ENCODE data around the gene NOC3L.
"Not testable (repeated sequence)": the region's sequence is repeated elsewhere in the genome, so short reads cannot be mapped to it uniquely, and the experiment has no call there.

Gene NOC3L

DNA sequence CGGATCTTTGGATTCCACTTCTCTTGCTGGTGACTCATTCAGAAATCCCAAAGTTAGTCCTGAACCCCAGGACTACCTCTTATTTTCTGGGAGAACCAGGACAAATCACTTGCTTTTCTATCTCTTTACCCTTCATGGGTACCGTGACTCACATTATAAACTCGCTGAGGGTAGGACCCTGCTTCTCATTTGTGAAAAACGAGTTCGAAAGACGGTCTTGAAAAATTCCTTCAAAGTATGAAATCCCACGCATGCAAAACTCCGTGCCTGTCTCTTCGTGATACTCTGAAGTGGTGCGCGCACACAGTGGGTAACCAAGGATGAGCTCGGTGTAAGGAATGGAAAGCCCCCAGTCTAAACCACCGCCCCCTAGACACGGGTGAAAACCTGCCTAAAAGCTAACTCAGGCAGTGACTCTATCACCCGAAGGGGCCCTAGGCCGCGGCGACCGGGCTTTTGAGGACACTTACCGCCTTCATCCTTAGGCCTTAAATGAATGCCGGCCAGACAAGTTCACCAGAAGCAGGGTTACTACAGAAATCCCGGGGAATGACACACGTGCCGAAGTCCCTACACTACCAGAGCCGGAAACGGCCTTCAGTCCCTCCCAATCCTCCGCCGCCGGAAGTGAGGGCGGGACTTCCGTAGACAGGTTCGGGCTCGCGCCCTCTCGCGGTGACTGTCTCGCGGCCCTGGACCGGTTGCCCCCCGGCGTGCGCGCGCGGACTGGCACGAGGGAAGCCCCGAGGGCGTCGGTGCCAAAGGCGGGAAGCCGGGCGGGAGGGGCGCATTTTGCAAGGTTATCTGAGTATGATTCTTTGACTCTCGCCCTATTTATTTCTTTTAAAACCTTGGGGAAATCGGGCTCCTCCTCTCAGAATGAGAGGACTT, at the start of gene NOC3L:
TSS of gene NOC3L (minus strand) at position 580 of the 891 bp plus-strand sequence. CDS start at position 479, 101 bp downstream.
- FAIRE-seq = no peak

- FAIRE-seq = no peak
These were observed 49.7 kb upstream of the NOC3L start for GRCh38 chr10:94412449-94412848.

DNA sequence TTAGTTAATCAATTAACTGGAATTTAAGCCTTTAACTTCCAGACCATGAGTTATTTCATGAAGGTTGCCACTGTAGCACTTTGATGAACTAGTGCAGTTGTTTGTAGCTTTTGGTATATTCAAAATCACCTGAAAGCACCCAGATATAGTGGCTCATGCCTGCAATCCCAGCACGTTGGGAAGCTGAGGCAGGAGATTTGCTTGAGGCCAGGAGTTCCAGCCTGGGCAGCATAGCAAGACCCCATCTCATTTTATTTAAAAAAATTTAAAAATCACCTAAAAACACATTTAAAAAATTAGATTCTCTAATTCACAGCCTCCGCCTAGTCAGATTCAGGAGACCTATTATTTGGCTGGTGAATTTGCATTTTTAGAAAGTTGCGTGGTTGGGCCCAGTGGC, 48.6 kb upstream of the NOC3L start:
- FAIRE-seq = no peak

GRCh38 chr10:94409021-94409657, 46.4 kb upstream of the NOC3L start:
- no peak for FAIRE-seq

DNA sequence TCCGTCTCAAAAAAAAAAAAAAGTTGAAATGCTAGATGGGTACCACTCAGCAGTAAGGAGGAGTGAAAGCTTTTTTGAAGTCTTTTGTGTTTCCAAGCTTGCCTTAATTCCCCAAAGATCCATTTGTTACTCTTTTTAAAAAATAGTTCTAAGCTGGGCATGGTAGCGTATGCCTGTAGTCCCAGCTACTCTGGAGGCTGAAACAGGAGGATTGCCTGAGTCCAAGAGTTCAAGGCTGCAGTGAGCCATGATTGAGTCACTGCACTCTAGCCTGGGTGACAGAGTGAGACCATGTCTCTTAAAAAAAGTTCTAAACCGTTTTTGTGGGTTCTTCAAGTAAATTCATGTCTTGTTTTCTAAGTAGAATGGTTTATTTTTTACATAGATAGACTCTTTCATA, 44.9 kb upstream of the NOC3L start:
- FAIRE-seq = no peak

- no peak for FAIRE-seq
These were observed 42.7 kb upstream of the NOC3L start for GRCh38 chr10:94405406-94405805.

DNA sequence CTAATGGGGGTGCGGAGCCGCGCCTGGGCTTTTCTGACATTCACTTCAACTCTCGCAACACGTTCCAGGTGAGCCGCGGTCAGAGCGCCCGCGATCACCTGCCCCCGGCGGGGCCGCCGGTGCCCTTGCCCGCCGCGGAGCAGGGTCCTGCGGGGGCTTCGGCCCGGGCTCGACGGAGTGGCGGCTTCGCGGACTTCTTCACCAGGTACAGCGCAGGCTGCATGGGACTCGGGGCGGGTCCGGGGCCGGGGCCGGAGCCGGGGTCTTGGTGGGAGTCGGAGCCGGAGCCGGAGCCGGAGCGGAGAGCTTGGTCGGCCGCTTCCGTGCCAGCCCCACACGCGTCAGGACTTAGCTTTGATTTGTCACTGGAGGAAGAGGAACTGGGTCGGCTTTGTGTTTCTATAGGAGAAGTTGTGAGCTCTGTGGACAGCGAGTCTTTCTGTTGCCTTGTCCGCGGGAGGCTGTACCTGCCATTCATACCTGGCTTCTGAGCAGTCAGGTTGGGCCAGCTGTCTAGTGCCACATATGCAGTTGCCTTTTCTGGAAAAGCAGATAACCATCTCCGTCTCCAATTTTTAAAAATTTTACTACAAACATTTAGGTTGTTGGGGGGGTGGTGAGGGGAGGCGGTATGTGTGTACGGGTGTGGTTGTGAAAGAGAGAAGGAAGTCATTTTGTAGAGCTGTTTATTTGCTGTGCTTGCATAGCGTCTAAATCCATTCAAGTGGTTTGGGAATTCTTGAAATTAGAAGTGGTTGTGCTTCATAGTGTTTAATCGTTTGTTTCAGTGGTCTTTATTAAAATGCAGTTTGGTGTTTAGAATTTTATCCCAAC, 40.9 kb upstream of the NOC3L start:
- FAIRE-seq = no peak

DNA sequence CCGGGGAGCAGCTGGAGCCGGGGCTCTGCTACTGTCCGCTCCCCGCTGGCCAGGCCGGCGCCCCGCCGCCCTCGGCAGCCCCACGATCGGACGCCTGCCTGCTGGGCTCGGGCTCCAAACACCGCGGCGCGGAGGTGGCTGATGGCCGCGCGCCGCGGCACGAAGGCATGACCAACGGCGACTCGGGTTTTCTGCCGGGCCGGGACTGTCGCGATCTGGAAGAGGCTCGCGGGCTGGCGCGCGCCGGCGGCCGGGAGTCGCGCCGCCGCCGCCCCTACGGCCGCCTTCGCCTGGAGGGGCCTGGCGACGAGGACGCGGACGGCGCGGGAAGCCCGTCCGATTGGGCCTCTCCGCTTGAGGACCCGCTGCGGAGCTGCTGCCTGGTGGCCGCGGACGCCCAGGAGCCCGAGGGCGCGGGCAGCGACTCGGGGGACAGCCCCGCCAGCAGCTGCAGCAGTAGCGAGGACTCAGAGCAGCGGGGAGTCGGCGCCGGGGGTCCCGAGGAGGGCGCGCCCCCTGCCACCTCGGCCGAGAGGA, 40.2 kb upstream of the NOC3L start:
- FAIRE-seq = no peak

- no peak for FAIRE-seq
These were observed 39.6 kb upstream of the NOC3L start, which contains the start of gene TBC1D12 for GRCh38 chr10:94402204-94402842. Gene TBC1D12, plus strand, starts transcription at chr10:94402541. Its CDS starts 73 bp downstream, at chr10:94402614.

GRCh38 chr10:94398762-94399161, 36.0 kb upstream of the NOC3L start:
- no peak for FAIRE-seq

DNA sequence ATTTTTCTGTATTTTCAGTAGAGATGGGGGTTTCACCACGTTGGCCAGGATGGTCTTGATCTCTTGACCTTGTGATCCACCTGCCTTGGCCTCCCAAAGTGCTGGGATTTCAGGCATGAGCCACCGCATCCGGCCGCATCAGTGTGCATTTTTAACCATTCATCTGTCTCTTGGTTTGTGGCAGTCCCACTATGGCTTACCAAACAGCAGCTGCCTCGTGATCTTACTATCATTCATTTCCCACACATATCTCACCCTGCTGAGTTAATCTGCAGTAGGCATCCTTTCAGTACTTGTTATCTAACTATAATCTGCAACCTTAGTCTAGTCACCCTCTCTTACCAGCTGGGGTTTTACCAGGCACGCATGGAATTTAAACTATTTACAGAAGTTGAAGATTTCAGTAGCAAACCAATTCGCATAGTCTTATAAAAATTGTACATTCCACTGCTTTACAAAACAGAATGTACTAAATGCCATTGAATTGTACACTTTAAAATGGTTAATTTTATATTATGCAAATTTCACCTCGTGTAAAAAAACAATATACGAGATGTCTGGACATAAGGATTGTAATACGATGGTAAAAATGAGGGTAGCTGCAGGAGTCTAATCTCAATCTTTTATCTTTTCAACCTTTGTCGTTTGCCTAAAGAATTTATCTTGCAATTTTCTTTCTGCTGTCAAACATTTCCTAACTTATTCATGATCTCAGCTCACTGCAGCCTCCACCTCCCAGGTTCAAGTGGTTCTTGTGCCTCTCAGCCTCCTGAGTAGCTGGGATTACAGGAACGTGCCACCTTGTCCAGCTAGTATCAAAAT, 35.0 kb upstream of the NOC3L start:
- FAIRE-seq = no peak

DNA sequence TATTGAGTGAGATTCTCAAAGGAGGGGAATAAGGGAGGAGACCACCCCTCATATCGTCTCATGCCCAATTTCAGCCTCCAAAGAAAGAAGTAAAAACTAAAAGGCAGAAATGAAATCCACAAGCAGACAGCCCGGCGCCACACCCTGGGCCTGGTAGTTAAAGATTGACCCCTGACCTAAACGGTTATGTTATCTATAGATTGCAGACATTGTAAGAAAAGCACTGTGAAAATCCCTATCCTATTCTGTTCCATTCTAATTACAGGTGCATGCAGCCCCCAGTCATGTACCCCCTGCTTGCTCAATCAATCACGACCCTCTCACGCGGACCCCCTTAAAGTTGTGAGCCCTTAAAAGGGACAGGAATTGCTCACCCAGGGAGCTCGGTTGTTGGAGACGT, 29.4 kb upstream of the NOC3L start:
- FAIRE-seq = not testable (repeated sequence)

DNA sequence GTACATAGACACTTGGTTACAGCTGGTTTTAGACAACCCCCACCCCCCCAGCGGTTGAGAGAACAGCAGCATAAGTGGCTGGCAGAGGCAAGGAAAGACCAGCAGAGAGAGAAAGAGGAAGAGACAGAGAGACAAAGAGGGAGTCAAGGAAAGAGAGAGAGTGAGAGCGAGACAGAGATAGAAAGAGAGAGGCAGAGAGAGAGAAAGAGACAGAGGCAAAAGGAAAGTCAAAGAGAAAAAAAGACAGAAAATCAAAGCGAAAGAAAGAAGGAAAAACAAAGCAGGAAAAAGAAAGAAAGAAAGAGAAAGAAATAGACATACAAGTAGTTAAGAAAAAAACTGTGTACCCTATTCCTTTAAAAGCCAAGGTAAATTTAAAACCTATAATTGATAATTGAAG, 23.0 kb upstream of the NOC3L start:
- not testable (repeated sequence) for FAIRE-seq

DNA sequence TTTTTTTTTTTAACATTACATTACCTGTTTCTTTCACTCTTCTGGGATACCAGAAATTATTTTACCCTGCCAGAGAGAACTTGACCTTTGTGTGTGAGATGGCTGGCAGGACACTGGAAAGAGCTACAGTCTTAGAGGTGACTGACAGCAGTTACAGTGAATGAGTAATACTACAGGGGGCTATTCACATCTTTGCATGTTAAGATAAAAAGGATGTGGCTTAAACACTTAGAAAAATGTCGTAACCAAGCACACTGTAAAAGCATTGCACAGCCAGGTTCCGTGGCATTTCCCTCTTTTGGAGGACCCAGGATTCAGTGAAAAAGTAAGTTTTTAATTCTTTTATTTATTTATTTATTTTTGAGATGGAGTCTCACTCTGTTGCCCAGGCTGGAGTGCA, 20.8 kb upstream of the NOC3L start:
- FAIRE-seq = no peak

GRCh38 chr10:94376865-94377264, 14.1 kb upstream of the NOC3L start:
- FAIRE-seq = no peak

GRCh38 chr10:94375374-94375773, 12.6 kb upstream of the NOC3L start:
- no peak for FAIRE-seq

DNA sequence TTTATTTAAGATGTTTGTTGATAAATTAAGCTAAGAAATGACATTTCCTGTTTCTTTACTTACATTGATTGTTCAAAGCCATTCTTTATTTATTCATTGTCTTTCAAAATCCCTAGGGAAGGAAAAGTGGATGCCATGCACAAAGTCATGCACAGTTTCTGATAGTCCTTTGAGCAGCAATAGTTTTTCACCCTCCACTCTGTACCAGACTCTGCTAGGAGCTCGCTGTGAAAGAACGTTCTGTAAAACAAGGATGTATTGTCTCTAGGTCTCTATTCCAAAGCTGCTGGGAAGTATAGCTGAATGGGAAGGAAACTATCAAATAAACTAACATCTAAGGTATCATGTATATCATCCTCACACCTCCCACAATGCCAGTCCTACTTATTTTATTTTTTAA, 7.8 kb upstream of the NOC3L start:
- no peak for FAIRE-seq

GRCh38 chr10:94366382-94366781, 3.6 kb upstream of the NOC3L start:
- no peak for FAIRE-seq

DNA sequence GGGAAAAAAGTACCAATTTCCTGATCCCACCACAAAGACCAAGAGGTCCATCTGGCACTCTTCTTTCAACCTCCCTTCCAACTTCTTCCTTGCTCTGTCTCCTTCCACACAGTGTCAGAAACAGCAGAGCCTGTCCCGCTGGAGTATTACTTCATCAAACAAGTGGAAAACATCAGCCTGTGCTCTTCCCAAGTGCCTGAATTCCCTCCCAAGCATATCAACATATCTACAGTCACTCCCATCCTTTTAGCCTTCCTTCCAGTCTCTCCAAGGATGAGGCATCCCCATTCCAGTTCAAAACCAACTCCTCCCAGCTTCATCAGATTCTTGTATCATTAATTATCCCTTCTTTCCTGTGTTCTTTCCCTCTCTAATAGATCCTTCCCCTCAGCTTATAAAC, 1.7 kb upstream of the NOC3L start:
- no peak for FAIRE-seq

DNA sequence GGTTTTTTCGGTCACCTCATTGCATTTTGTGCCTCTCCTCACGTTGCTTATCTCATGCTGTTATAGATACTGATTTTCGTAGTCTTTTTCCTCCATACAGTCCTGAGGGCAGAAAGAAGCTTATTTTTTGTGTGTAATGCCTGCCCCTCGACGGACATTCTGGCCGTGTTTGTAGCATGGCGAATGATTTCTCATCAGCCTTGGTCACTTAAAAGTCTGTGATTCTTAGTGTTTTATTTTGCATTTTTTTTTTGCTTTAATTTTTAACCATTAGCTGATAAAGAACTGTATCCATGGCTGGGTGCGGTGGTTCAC, 469 bp upstream of the NOC3L start:
- FAIRE-seq = no peak

GRCh38 chr10:94361171-94361794, 1.5 kb downstream of the NOC3L start:
- FAIRE-seq = no peak
